Renal cortex interstitium (tissue), 11 donors: ENCODE data around the gene MPG. TPM values are rescaled to one million over a fixed set of nuclear protein-coding genes. Genes with fewer than 3 reads are reported as not detected.

Experiments
- DNase-seq, 11 donors: peaks; one replicate each; pipeline ENCODE4 v3.0.0-alpha.2; 2013; ENCODE audit warnings: low read depth in 9 of 11, low spot score in 4 of 11; ENCODE audit errors: extremely low read depth in 1 of 11
- polyA plus RNA-seq, 3 donors: library from polyadenylated mRNA; unstranded; fragments of 120-200 nt; gene quantifications; one replicate each; pipeline ENCODE4 v1.2.1, GENCODE V29; 2013; ENCODE audit not compliant: insufficient read length in 3 of 3

Gene MPG
- polyA plus RNA-seq, 3 donors, result 15.3 to 27.1 (median 26.7) TPM

- DNase-seq, result no peak
Observed at GRCh38 chr16:75580-76501, 2.2 kb upstream of the MPG start.

GRCh38 chr16:76535-77272, 1.3 kb upstream of the MPG start:
- DNase-seq, result no peak

GRCh38 chr16:77273-77806, 685 bp upstream of the MPG start:
- peak in 1 of 11 donors; percentile 33 for DNase-seq

GRCh38 chr16:78444-79150, 572 bp downstream of the MPG start:
- no peak for DNase-seq

GRCh38 chr16:79151-80054, 1.4 kb downstream of the MPG start:
- DNase-seq, result no peak

DNA sequence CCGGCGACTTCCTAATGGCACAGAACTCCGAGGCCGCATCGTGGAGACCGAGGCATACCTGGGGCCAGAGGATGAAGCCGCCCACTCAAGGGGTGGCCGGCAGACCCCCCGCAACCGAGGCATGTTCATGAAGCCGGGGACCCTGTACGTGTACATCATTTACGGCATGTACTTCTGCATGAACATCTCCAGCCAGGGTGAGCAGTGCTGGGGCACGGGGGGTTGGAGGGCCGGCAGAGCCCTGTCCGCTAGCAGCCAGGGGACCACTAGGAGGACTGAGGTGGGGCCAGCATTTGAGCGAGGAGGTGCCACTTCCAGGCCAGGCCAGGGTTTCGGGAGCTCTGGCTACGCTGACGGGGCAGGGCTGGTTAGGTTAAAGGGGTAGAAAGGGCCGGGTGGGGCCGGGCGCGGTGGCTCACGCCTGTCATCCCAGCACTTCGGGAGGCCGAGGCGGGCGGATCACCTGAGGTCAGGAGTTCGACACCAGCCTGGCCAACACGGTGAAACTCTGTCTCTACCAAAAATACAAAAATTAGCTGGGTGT, 5.1 kb downstream of the MPG start:
- no peak for DNase-seq

GRCh38 chr16:83781-84615, 6.0 kb downstream of the MPG start:
- DNase-seq, result no peak

GRCh38 chr16:84718-85406, 6.8 kb downstream of the MPG start:
- peak in 1 of 11 donors; percentile 40 for DNase-seq

GRCh38 chr16:85407-85782, 7.4 kb downstream of the MPG start:
- DNase-seq, result no peak

DNA sequence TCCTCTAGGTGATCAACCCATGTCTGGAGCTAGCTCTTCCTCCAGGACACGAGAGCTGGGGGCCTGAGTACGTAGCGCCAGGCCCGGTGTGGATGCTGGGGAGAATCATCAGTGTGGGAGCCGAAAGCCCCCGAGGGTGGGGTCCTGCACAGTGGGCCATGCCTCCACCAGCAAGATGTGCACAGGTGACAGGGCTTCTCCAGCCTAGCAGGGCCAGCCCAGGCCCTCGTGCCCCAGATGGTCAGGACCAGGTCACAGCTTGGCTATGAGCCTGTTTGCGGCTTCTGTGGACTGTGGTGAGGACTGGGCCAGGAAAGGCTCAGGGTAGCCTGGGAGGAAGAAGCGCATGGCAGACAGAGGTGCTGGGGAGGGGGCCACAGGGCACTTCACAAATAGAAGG, 7.8 kb downstream of the MPG start:
- no peak for DNase-seq

DNA sequence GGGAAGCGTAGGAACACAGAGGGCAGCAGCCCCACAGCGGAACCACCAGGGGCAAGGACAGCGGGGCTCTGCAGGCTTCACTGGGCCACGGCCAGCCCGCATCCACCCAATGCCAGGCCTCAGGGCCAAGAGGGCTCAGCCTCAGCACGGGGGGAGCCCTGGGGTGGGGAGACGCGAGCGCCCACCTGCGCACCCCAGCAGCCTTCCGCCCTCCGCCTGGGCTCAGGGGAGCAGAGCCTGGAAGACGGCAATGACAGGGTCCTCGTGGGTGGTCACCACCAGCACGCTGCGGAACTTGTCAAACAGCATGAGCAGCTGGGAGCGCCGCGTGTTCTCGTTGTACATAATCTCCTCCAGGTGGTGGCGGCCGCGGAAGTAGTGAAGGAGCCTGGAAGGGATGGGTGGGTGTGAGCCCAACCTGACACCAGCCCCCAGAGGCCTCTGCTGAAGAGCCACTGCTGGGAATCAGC, 8.5 kb downstream of the MPG start:
- no peak for DNase-seq

GRCh38 chr16:88613-89012, 10.6 kb downstream of the MPG start:
- DNase-seq, result no peak

DNA sequence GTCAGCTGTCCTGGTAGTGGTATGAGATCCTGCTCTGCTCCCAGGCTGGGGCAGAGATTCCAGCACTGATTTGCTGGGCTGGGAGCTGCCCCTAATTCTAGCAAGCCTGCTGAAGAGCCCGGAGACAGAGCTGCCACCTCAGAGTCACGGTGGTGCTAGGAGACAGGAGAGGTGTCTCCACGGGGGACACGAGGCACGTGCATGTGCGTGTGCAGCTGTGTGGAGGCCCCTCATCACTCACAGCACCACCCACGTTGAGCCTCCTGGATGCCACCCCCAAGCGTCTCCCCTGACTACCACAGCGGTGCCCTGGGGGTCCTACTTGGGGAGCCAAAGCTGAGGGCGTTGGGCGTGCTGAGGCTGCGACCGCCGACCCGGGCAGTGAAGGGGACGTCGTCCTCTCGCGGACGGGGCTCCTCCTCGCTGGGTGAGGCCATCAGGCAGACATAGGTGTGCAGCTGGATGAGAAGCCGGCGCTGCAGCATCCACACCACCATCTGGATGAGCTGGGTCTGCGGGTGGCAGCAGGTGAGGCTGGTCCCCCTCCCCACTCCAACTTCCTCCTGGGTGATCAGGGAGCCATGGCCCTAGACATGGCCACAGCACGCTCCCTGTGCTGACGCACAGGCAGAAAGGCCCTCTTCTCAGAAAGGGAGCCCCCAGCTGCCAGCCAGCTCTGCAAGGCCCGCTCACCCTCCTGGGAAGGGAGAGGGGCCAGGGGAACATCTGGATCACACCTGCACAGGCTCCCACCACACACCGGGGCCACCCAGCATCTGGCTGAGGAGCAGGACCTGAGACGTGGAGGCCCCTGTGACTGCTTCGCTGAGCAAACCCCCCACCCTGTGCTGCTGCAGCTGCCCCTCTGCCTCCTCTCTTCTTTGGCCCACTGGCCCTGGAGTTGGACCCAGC, 11.6 kb downstream of the MPG start:
- no peak for DNase-seq

DNA sequence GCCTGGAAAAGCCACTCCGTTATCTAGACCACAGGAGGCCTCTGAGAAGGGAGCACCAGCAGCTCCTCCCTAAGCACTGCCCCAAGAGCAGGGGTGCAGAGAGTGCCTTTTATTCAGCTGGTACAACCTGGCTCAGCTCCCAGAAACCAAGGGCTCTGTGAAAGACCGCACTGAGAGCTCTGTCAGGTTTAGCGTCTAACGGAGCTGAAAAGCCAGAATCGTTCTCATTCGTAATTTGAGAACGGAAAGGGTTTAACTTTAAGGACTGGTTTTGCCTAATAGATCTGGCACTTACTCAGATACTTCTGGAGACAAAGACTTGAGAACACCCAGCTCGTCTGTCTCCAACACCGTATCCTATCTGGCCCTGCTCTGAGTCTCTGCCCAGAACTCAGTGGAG, 13.5 kb downstream of the MPG start:
- no peak for DNase-seq

DNA sequence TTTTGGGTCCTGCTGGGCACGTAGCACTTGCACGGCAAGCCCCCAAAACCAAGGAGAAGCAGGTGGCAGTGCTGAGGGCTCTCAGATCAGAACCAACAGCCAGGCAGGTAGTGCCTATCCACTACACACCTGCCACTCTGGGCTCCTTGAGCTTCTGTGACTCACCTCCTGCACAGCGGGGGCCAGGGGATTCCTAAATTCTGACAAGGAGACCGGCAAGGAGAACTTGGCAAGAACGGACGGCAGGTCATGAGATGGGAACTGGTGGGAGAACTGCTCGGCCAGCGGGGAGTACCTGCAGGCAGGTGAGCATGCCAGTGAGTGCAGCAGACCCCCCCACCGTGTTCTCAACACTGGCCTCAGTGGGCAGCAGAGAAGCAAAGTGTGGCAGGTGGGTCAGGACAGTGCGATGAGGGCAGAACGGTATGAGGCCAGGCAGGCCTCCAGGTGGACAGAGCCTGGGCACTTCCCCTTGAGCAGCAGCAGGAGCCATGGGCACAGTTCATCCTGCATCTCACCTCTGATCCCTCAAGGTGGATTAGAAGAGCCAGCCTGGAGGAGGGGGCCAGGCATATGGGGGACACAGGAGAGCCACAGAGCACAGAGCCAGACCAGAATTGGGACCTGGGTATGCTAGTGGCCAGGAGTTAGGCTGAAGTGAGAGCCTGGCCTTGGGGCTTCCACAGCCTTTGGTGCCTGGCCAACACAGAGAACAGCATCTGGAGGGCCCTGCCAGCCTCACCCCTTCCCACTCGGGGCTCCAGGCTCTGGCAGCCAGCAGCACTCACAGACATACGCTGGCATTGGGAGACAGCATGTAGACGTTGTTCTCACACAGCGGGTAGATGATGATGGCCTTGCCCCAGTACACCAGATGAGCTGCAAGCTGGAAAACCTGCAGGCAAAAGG, 14.7 kb downstream of the MPG start:
- DNase-seq, result no peak
